RWPE2 (cell line): ENCODE data around the gene RNU5D-1.
"Not testable (repeated sequence)": the region's sequence is repeated elsewhere in the genome, so short reads cannot be mapped to it uniquely, and the experiment has no call there.

Experiments used
- ATAC-seq: fragments of 200-7000 bp; cut with Tn5 transposase; 3 replicates; pipeline ENCODE4 v1.9.1; 2021; ENCODE audit warnings: low read depth
- DNase-seq: peaks from one replicate; pipeline ENCODE4 v3.0.0-alpha.2; 2020; ENCODE audit warnings: low spot score
- H3K27ac ChIP-seq: fragments of 450-650 bp; 2 replicates; pipeline ENCODE4 v1.5.1; 2017; ENCODE audit warnings: mild to moderate bottlenecking; ENCODE audit not compliant: poor library complexity, severe bottlenecking
- H3K27me3 ChIP-seq: fragments of 250-450 bp; sonication (Bioruptor Pico); 2 replicates; pipeline ENCODE4 v1.5.1; 2021; ENCODE audit warnings: mild to moderate bottlenecking, moderate library complexity; ENCODE audit not compliant: insufficient read depth, poor library complexity, severe bottlenecking
- H3K36me3 ChIP-seq: fragments of 250-450 bp; sonication (Bioruptor Pico); 2 replicates; pipeline ENCODE4 v1.5.1; 2020; ENCODE audit warnings: low read depth, mild to moderate bottlenecking, moderate library complexity
- H3K4me1 ChIP-seq: fragments of 250-450 bp; sonication (Bioruptor Pico); 2 replicates; pipeline ENCODE4 v1.5.1; 2021; ENCODE audit warnings: mild to moderate bottlenecking, moderate library complexity; ENCODE audit not compliant: insufficient read depth, poor library complexity, severe bottlenecking
- H3K4me3 ChIP-seq: fragments of 250-450 bp; sonication (Bioruptor Pico); 2 replicates; pipeline ENCODE4 v1.5.1; 2021; ENCODE audit warnings: mild to moderate bottlenecking, moderate library complexity; ENCODE audit not compliant: severe bottlenecking
- H3K9me3 ChIP-seq: fragments of 250-450 bp; sonication (Bioruptor Pico); 2 replicates; pipeline ENCODE4 v1.5.1; 2021; ENCODE audit warnings: mild to moderate bottlenecking, moderate library complexity; ENCODE audit not compliant: severe bottlenecking
- TF ChIP-seq, protein P1 (sequence below): fragments of 450-650 bp; IDR thresholded peaks from one replicate; pipeline ENCODE4 v1.5.1; 2017; ENCODE audit warnings: mild to moderate bottlenecking, moderate library complexity; ENCODE audit not compliant: poor library complexity, severe bottlenecking

RNU5D-1 gene

GRCh38 chr1:44740179-44740617 lies 9.2 kb upstream of the RNU5D-1 start:
- Histone ChIP-seq H3K27ac (peak overlapping the region; percentile 53), H3K36me3 (peaks cover 43% of the 10 kb centered on the region), H3K27me3 (no peaks in the 10 kb centered on the region), H3K4me3 (peak overlapping the region; percentile 68), H3K9me3 (no peaks in the 10 kb centered on the region), H3K4me1 (peaks cover 3% of the 10 kb centered on the region)
- peak; percentile 38; the same call in 2 of the 3 replicates for ATAC-seq
- TF ChIP-seq, protein P1, sequence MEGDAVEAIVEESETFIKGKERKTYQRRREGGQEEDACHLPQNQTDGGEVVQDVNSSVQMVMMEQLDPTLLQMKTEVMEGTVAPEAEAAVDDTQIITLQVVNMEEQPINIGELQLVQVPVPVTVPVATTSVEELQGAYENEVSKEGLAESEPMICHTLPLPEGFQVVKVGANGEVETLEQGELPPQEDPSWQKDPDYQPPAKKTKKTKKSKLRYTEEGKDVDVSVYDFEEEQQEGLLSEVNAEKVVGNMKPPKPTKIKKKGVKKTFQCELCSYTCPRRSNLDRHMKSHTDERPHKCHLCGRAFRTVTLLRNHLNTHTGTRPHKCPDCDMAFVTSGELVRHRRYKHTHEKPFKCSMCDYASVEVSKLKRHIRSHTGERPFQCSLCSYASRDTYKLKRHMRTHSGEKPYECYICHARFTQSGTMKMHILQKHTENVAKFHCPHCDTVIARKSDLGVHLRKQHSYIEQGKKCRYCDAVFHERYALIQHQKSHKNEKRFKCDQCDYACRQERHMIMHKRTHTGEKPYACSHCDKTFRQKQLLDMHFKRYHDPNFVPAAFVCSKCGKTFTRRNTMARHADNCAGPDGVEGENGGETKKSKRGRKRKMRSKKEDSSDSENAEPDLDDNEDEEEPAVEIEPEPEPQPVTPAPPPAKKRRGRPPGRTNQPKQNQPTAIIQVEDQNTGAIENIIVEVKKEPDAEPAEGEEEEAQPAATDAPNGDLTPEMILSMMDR: no peak
- no peak for DNase-seq

GRCh38 chr1:44739307-44740178 lies 8.6 kb upstream of the RNU5D-1 start, which contains the start of gene KIF2C:
KIF2C (plus strand) TSS chr1:44739837; CDS start chr1:44739933, 96 bp downstream.
- ATAC-seq (peak; percentile 98), DNase-seq (peak; percentile 95)
- TF ChIP-seq, protein P1: no peak
- Histone ChIP-seq H3K36me3 (peaks cover 36% of the 10 kb centered on the region), H3K27me3 (no peaks in the 10 kb centered on the region), H3K4me3 (peak within 1 kb of the TSS; percentile 68), H3K9me3 (no peaks in the 10 kb centered on the region), H3K27ac (peak within 1 kb of the TSS; percentile 53), H3K4me1 (peaks cover 3% of the 10 kb centered on the region)

- not testable (repeated sequence) for DNase-seq, ATAC-seq
These were observed 8.0 kb upstream of the RNU5D-1 start for GRCh38 chr1:44738953-44739306.

GRCh38 chr1:44735992-44736391 lies 5.0 kb upstream of the RNU5D-1 start:
- no peak overlapping the region for H3K27ac ChIP-seq
- H3K36me3 ChIP-seq: peaks cover 2% of the 10 kb centered on the region
- H3K4me3 ChIP-seq: no peak overlapping the region
- ATAC-seq (no peak), DNase-seq (no peak)
- H3K27me3 ChIP-seq: no peaks in the 10 kb centered on the region
- H3K9me3 ChIP-seq: no peaks in the 10 kb centered on the region
- TF ChIP-seq, protein P1: no peak
- peaks cover 11% of the 10 kb centered on the region for H3K4me1 ChIP-seq

More at GRCh38 chr1:44738953-44739306, 8.0 kb upstream of the RNU5D-1 start:
- Histone ChIP-seq H3K4me3 (peak overlapping the region; percentile 68), H3K27ac (peak overlapping the region; percentile 53), H3K36me3 (peaks cover 30% of the 10 kb centered on the region)
- not testable (repeated sequence) for H3K9me3 ChIP-seq, H3K4me1 ChIP-seq, H3K27me3 ChIP-seq

DNA sequence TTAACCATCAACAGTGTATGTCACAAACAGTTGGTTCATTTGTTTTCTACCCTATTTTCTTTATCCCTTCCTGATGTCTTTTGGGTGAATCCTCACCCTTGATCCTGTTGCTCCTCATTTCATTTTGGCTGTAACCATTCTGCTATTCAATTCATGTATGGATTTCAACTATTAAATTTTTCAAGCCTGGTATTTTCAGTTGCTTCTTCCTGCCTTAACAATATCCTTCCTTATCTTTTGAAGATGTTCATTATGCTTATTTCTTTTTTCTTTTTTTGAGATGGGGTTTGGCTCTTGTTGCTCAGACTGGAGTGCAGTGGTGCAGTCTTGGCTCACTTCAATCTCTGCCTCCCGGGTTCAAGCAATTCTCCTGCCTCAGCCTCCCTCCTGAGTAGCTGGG lies 2.8 kb upstream of the RNU5D-1 start:
- H3K27me3 ChIP-seq: no peaks in the 10 kb centered on the region
- DNase-seq: no peak
- peaks cover 17% of the 10 kb centered on the region for H3K4me1 ChIP-seq
- H3K27ac ChIP-seq: no peak overlapping the region
- TF ChIP-seq, protein P1: no peak
- no peaks in the 10 kb centered on the region for H3K9me3 ChIP-seq
- H3K4me3 ChIP-seq: no peak overlapping the region
- H3K36me3 ChIP-seq: no peaks in the 10 kb centered on the region
- no peak for ATAC-seq
